CD4-positive, alpha-beta memory T cell (primary cell): Measurements from ENCODE around the gene OTX1. TPM values are rescaled to one million over a fixed set of nuclear protein-coding genes. Genes with fewer than 3 reads are reported as not detected.

ENCODE experiments used
- CTCF ChIA-PET: fragments of 350-600 bp; sonication (Branson Sonifier 250); formaldehyde crosslinking; loops from one replicate; lab custom pipeline; 2021; ENCODE audit warnings: inconsistent platforms; ENCODE audit not compliant: partially characterized antibody; lab: Charles Lee
- POLR2A ChIA-PET: fragments of 350-600 bp; sonication (Branson Sonifier 250); formaldehyde crosslinking; loops from one replicate; lab custom pipeline; 2021; ENCODE audit not compliant: partially characterized antibody; lab: Charles Lee
- DNase-seq, 5 donors: peaks; one replicate each; pipeline versions ENCODE4 v3.0.0 to v3.0.0-alpha.2; 2020 to 2022; ENCODE audit warnings: mixed read lengths in 1 of 5
- H3K27ac ChIP-seq: one replicate; pipeline ENCODE4 v1.7.0; 2013; ENCODE audit warnings: low read depth, low read length
- H3K27me3 ChIP-seq: 2 replicates; pipeline ENCODE4 v1.7.0; 2013; ENCODE audit warnings: mild to moderate bottlenecking, low read length, moderate library complexity; ENCODE audit not compliant: insufficient read depth
- H3K36me3 ChIP-seq: 2 replicates; pipeline ENCODE4 v1.7.0; 2013; ENCODE audit warnings: mild to moderate bottlenecking, low read length, moderate library complexity; ENCODE audit not compliant: insufficient read depth
- H3K4me1 ChIP-seq: 2 replicates; pipeline ENCODE4 v1.7.0; 2013; ENCODE audit warnings: mild to moderate bottlenecking, low read length, moderate library complexity; ENCODE audit not compliant: insufficient read depth
- H3K4me3 ChIP-seq, 2 donors: one replicate each; pipeline ENCODE4 v1.7.0; 2013; ENCODE audit warnings: low read length in 2 of 2, mild to moderate bottlenecking in 1 of 2
- H3K9me3 ChIP-seq, 2 donors: one replicate each; pipeline ENCODE4 v1.7.0; 2013; ENCODE audit warnings: low read length in 2 of 2, control low read depth in 1 of 2; ENCODE audit not compliant: control insufficient read depth in 1 of 2
- H3K27ac Mint-ChIP-seq, 7 donors: one replicate each; pipeline ENCODE4 v1.8.0; 2020 to 2021; ENCODE audit warnings: mixed read lengths in 7 of 7, mild to moderate bottlenecking in 6 of 7, inconsistent platforms in 3 of 7, moderate library complexity in 3 of 7
- H3K27me3 Mint-ChIP-seq, 2 donors: one replicate each; pipeline ENCODE4 v1.8.0; 2020 to 2021; ENCODE audit warnings: mixed read lengths in 2 of 2
- H3K36me3 Mint-ChIP-seq, 2 donors: one replicate each; pipeline ENCODE4 v1.8.0; 2020 to 2021; ENCODE audit warnings: mixed read lengths in 2 of 2, inconsistent platforms in 1 of 2, mild to moderate bottlenecking in 1 of 2
- H3K4me1 Mint-ChIP-seq, 4 donors: one replicate each; pipeline ENCODE4 v1.8.0; 2020 to 2021; ENCODE audit warnings: mixed read lengths in 4 of 4, mild to moderate bottlenecking in 1 of 4
- H3K4me3 Mint-ChIP-seq, 8 donors: one replicate each; pipeline ENCODE4 v1.8.0; 2020 to 2021; ENCODE audit warnings: mixed read lengths in 8 of 8, mild to moderate bottlenecking in 7 of 8, moderate library complexity in 6 of 8, inconsistent platforms in 3 of 8
- H3K9me3 Mint-ChIP-seq, 8 donors: one replicate each; pipeline ENCODE4 v1.8.0; 2020 to 2021; ENCODE audit warnings: mixed read lengths in 8 of 8, mild to moderate bottlenecking in 5 of 8, inconsistent platforms in 3 of 8, moderate library complexity in 1 of 8
- intact Hi-C: fragments of 100-400 bp; cut with micrococcal nuclease; formaldehyde crosslinking; loops from one replicate; pipeline ENCODE4 v1.15.1; 2023
- polyA plus RNA-seq, 2 donors: library from polyadenylated mRNA; unstranded; fragments of 300-500 nt; fragmentation: Illumina TruSeq; gene quantifications; one replicate each; pipeline ENCODE4 v1.2.3, GENCODE V29; 2021
- total RNA-seq, 2 experiments: library from RNA; stranded (reverse); gene quantifications; one replicate each; pipeline ENCODE4 v1.2.3, GENCODE V29; 2021

OTX1 gene
- total and polyA plus RNA-seq, 4 experiments from 2014 or later = not detected

DNA sequence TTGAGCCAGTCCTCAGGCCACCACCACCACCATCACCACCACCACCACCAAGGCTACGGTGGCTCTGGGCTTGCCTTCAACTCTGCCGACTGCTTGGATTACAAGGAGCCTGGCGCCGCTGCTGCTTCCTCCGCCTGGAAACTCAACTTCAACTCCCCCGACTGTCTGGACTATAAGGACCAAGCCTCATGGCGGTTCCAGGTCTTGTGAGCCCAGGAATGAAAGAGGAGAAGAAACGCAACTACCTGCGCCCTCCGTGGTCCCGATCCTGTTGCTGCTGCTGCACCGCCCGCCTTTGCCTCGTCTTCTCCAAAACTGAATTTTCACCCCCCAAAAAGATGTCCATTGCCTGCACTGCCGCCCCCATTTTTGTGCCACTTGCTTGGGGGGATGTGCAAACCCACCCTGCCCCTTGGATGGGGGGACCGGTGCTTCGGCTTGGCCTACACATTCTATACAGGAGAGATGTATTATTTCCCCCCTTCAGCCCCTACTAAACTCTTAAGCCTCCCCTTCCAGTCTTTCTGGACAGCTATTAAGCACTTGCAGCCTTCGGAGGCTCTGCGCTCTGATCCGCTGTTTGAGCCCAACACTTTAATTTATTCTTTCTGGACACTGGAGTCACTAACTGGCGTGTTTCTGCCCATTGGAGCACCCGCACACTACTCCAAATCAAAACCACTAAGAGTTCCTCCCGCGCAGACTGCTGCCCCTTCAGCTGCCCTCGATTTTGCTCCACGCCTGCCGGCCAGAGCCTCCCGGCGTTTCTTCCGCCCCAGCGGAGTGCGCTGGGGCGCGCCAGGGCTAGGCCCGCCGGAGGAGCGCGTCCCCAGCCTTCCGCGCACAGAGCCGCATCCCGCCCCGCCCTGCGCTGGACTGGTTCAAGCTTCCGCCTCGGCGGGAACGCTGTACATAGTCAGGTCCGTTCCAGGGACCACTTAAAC, 5.7 kb downstream of the OTX1 start:
- H3K4me3 ChIP-seq = no peak overlapping the region
- Mint-ChIP-seq H3K36me3 (no peaks in the 10 kb centered on the region), H3K9me3 (peaks cover 0 to 18% (median 7%) of the 10 kb centered on the region in 8 donors), H3K27ac (peak overlapping the region in 1 of 7 donors; percentile 65), H3K27me3 (peaks cover 54 to 66% of the 10 kb centered on the region in 2 donors), H3K4me3 (peak overlapping the region in 7 of 8 donors; percentile 10 to 77 (median 56)), H3K4me1 (peaks cover 34 to 71% (median 54%) of the 10 kb centered on the region in 4 donors)
- POLR2A ChIA-PET = no interaction called here
- peaks cover 35% of the 10 kb centered on the region for H3K27me3 ChIP-seq
- intact Hi-C loops = no loop called here
- CTCF ChIA-PET = no interaction called here
- H3K4me1 ChIP-seq = peaks cover 54% of the 10 kb centered on the region
- no peaks in the 10 kb centered on the region for H3K36me3 ChIP-seq
- no peak overlapping the region for H3K27ac ChIP-seq
- no peak for DNase-seq
- no peaks in the 10 kb centered on the region for H3K9me3 ChIP-seq

DNA sequence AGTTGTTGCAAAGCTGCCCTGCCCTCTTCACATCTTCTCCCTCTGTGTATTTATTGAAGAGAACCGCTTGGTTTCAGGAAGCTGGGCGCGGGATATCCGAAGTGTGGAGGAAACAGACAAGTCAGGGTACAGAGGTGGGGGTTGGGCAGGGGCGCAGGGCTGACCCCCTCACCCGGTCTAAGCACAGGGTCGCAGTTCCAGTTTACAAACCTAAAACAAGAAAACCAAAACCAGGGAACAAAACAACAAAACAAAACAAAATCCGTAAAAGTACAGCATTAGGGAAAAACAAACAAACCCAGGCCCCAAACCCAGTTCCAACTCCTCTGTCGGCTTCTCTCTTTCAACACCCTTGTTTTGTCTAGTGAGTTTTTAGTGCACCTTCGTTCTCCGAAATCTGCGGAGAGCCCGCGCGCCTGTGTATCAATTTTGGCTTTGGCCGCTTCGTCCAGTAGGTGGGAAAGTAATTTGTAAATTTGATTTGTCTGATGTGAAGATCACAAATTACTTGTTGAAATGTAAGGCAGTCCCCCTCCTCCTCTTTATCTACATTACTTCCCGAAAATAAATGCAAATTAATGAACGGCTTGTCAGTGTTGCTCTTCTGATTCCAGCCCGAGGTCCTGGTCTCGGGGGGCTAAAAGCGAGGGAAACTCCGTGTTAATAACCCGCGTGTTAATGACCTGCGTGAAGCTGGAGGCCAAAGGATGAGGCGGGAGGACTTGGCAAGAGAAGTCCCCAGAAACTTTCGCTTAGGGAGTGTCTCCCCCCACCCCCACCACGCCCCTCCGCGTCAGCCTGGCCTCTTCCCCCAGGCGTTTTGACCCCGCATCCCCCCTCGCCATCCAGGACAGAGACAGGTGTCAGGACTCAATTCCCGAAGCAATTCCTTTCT, 6.9 kb downstream of the OTX1 start:
- Mint-ChIP-seq H3K36me3 (no peaks in the 10 kb centered on the region), H3K27ac (peak overlapping the region in 1 of 7 donors; percentile 65), H3K4me3 (peak overlapping the region in 7 of 8 donors; percentile 26 to 84 (median 61)), H3K27me3 (peaks cover 54 to 65% of the 10 kb centered on the region in 2 donors), H3K4me1 (peaks cover 33 to 65% (median 50%) of the 10 kb centered on the region in 4 donors), H3K9me3 (peaks cover 0 to 18% (median 8%) of the 10 kb centered on the region in 8 donors)
- no peaks in the 10 kb centered on the region for H3K36me3 ChIP-seq
- ChIA-PET POLR2A (no interaction called here), CTCF (interaction anchor here (0.7 kb wide), 1 partner anchor 132 kb away, joined by 3 read pairs; no protein-coding TSS in a partner anchor)
- no peak overlapping the region for H3K27ac ChIP-seq
- no peaks in the 10 kb centered on the region for H3K9me3 ChIP-seq
- intact Hi-C loops = no loop called here
- H3K4me3 ChIP-seq = no peak overlapping the region
- H3K4me1 ChIP-seq = peaks cover 50% of the 10 kb centered on the region
- H3K27me3 ChIP-seq = peaks cover 40% of the 10 kb centered on the region
- no peak for DNase-seq

DNA sequence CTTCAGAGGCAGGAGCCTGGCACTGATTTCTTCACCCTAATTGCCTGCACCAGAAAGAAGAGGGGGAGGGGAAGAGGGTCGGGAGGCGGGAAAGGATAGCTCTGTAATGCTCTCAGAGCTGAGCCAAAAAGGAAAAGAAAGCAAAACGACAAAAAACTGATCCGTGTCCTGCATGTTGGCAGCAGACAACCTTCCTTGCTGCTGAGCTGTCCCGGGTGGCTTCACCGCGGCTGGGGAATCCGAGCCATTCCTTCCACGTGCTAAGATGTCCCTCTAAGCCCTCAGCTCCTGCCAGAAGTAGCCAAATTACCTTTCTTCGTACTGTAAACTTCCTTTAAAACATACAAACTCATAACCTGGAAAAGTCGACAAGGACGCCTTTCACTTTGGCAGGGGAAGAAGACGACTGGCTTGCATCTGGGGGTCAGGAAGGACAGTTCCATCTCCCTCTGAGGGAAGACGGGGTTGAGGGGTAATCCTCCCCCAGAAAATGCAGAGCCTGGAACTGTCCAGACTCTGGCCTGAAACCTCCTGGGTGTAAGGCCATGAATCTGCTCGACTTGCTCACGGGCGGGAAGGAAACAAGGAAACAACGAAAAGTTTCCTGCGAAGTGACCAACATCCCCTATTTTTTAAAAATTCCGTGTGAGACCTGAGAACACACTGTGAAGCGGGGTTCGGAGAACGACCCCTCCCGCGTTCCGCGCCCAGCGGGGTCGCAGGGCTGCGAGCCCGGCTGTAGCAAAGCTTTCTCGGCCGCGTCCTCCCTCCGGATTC, 7.7 kb downstream of the OTX1 start:
- no peaks in the 10 kb centered on the region for H3K9me3 ChIP-seq
- H3K27ac Mint-ChIP-seq = no peak overlapping the region
- ChIA-PET POLR2A (no interaction called here), CTCF (interaction anchor here (0.7 kb wide), 1 partner anchor 131 kb away, joined by 3 read pairs; no protein-coding TSS in a partner anchor)
- H3K4me3 ChIP-seq = no peak overlapping the region
- H3K36me3 ChIP-seq = no peaks in the 10 kb centered on the region
- H3K4me1 ChIP-seq = peaks cover 49% of the 10 kb centered on the region
- no peak overlapping the region for H3K27ac ChIP-seq
- peaks cover 53 to 61% of the 10 kb centered on the region in 2 donors for H3K27me3 Mint-ChIP-seq
- peaks cover 33 to 58% (median 46%) of the 10 kb centered on the region in 4 donors for H3K4me1 Mint-ChIP-seq
- intact Hi-C loops = no loop called here
- no peaks in the 10 kb centered on the region for H3K36me3 Mint-ChIP-seq
- peaks cover 44% of the 10 kb centered on the region for H3K27me3 ChIP-seq
- peak overlapping the region; percentile 18 to 84 (median 67) for H3K4me3 Mint-ChIP-seq
- H3K9me3 Mint-ChIP-seq = peaks cover 0 to 18% (median 10%) of the 10 kb centered on the region in 8 donors
- peak in 1 of 5 donors; percentile 36 for DNase-seq

DNA sequence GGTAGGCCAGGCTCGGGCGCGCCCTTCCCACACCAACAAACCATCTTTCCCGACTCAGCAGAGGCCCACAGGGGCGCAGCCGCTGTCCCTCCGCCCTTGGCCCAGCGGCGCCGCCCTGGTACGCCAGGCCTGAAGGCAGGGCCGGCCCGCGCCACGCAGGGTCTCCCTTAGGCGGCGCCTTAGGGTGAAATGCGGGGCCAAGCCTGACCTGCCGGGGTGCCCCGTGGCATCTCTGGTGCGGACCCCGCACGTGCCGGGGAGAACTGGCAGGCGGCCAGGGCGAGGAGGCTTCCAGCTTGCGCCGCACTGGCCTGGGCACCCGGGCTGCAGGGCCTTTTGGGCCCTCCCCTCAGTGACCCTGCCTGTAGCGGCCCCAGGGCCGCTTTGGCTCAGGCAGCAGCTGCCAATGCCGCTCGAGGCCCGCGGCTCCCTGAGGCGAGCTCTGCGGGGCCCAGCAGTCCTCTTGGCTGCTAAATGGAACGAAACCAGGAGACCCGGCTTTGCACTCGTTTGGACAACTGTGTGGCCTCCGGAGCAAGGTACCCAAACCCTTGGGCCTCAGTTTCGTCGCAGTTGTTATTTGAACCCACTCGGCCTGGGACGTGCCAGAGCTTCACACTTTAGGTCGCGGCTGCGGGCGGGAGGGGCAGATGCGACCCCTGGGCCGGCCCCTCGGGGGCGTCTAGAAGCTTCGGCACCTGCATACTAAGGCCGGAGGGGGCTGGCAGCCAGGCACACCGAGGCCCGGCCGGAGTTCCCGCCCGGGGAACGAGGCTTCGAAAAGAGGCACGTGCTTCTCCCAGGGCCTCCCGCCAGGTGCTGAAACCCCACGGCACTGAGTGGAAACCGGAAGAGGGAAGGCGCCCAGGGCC, 8.5 kb downstream of the OTX1 start:
- no peak overlapping the region for H3K27ac ChIP-seq
- H3K4me3 Mint-ChIP-seq = peak overlapping the region in 5 of 8 donors; percentile 12 to 84 (median 73)
- H3K27me3 ChIP-seq = peaks cover 44% of the 10 kb centered on the region
- DNase-seq = no peak
- peaks cover 40% of the 10 kb centered on the region for H3K4me1 ChIP-seq
- no peak overlapping the region for H3K4me3 ChIP-seq
- intact Hi-C loops = no loop called here
- no peaks in the 10 kb centered on the region for H3K36me3 Mint-ChIP-seq
- H3K4me1 Mint-ChIP-seq = peaks cover 30 to 50% (median 40%) of the 10 kb centered on the region in 4 donors
- CTCF ChIA-PET = no interaction called here
- no peaks in the 10 kb centered on the region for H3K36me3 ChIP-seq
- H3K9me3 Mint-ChIP-seq = peaks cover 0 to 18% (median 13%) of the 10 kb centered on the region in 8 donors
- no peaks in the 10 kb centered on the region for H3K9me3 ChIP-seq
- POLR2A ChIA-PET = no interaction called here
- peaks cover 56 to 63% of the 10 kb centered on the region in 2 donors for H3K27me3 Mint-ChIP-seq
- H3K27ac Mint-ChIP-seq = no peak overlapping the region

DNA sequence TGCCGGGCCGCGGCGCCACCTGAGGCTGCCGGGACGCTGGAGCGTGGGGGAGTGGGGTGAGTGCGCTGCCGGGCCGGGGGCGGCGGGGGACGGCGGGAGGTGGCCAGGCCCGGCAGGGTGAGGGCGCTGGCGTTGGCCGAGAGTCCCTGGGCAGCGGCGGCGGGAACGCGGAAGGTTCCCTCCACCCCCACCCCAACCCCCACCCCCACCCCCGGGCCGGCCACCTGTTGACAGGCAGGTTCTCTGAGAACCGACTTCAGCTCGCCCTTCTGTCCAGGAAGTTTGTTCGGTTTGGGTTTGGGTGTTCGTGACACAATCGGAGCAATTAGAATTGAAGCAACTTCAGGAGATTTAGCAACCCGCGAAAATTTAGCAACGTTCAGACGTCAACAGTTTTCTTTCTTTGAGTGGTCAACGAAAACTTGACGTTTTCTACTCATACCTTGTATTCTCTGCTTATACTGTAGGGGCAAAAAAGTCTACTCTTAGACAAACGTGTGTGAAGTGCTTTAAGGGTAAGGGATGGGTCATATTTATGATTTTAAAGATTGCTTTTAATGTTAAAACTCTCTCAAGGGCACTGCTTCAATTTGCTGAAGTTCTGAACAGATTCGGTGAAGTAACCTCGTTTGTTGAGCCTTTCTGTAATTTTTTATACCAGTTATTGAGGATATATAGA, 9.3 kb downstream of the OTX1 start:
- DNase-seq = no peak
- H3K27me3 Mint-ChIP-seq = peaks cover 54 to 60% of the 10 kb centered on the region in 2 donors
- CTCF ChIA-PET = no interaction called here
- POLR2A ChIA-PET = no interaction called here
- no peaks in the 10 kb centered on the region for H3K36me3 Mint-ChIP-seq
- no peaks in the 10 kb centered on the region for H3K36me3 ChIP-seq
- intact Hi-C loops = no loop called here
- no peak overlapping the region for H3K4me3 ChIP-seq
- H3K9me3 ChIP-seq = no peaks in the 10 kb centered on the region
- no peak overlapping the region for H3K27ac ChIP-seq
- H3K27ac Mint-ChIP-seq = peak overlapping the region in 1 of 7 donors; percentile 19
- H3K4me1 Mint-ChIP-seq = peaks cover 26 to 42% (median 34%) of the 10 kb centered on the region in 4 donors
- H3K9me3 Mint-ChIP-seq = peaks cover 0 to 18% (median 12%) of the 10 kb centered on the region in 8 donors
- peaks cover 36% of the 10 kb centered on the region for H3K27me3 ChIP-seq
- peaks cover 35% of the 10 kb centered on the region for H3K4me1 ChIP-seq
- H3K4me3 Mint-ChIP-seq = peak overlapping the region in 7 of 8 donors; percentile 7 to 78 (median 59)
